Left ventricle myocardium inferior (tissue), 1 donor: ENCODE measurements around the gene KPNA1. TPM values are rescaled to one million over a fixed set of nuclear protein-coding genes. Genes with fewer than 3 reads are reported as not detected.
A peak's percentile ranks its signal among the peaks of the same experiment; 100 is the strongest.

Experiments used
- DNase-seq: peaks from one replicate; pipeline ENCODE4 v3.0.0-alpha.2; 2020
- H3K27ac ChIP-seq: fragments of 200-600 bp; replicated peaks from 2 replicates; pipeline ENCODE4 v1.8.0; 2021
- H3K27me3 ChIP-seq: fragments of 200-600 bp; 2 replicates; pipeline ENCODE4 v1.8.0; 2021; ENCODE audit warnings: low read depth
- H3K36me3 ChIP-seq: fragments of 200-600 bp; 2 replicates; pipeline ENCODE4 v1.8.0; 2021
- H3K4me1 ChIP-seq: fragments of 200-600 bp; 2 replicates; pipeline ENCODE4 v1.8.0; 2021
- H3K4me3 ChIP-seq: fragments of 200-600 bp; 2 replicates; pipeline ENCODE4 v1.8.0; 2021; ENCODE audit warnings: mild to moderate bottlenecking, moderate library complexity
- H3K9me3 ChIP-seq: fragments of 200-600 bp; replicated peaks from 2 replicates; pipeline ENCODE4 v1.8.0; 2021
- intact Hi-C: fragments of 100-400 bp; cut with micrococcal nuclease; formaldehyde crosslinking; loops from one replicate; pipeline ENCODE4 v1.11.0; 2022
- total RNA-seq: library from RNA; stranded (reverse); fragmentation: NEBNext Ultra II Directional; extraction: Animal tissue kit (Norgen Biotek cat#: 25700); gene quantifications from one replicate; pipeline ENCODE4 v1.2.1, GENCODE V29; 2021
- TF ChIP-seq, protein P1 (sequence below): fragments of 200-600 bp; IDR thresholded peaks from 2 replicates; pipeline ENCODE4 v1.8.0; 2021; ENCODE audit warnings: antibody characterized with exemption, mild to moderate bottlenecking, borderline replicate concordance
- donor health status: DM: no; HTN: yes; CAD: no; lungs with severe emphysema.

The KPNA1 gene
- total RNA-seq, 1 donor from 2014 or later = 64.9 TPM

DNA sequence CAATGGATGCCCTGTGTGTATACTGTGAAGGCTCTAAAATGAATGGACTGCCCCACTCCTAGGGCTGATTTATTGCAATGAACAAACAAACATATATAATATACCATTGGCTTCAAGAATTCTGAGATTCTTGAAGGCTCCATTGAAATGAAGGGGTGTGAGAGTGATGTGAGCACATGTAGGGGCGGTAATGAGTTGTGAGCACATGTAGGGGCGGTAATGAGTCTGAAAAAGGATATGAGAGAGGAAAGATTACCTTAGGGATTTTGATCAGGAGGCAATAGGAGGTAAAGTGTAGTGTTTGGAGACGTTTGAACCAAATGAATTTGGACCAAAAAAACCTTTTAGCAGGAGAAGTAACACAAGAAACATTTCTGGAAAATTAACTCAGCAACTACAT, 127.0 kb downstream of the KPNA1 start:
- H3K4me1 ChIP-seq = peaks cover 72% of the 10 kb centered on the region
- TF ChIP-seq, protein P1, sequence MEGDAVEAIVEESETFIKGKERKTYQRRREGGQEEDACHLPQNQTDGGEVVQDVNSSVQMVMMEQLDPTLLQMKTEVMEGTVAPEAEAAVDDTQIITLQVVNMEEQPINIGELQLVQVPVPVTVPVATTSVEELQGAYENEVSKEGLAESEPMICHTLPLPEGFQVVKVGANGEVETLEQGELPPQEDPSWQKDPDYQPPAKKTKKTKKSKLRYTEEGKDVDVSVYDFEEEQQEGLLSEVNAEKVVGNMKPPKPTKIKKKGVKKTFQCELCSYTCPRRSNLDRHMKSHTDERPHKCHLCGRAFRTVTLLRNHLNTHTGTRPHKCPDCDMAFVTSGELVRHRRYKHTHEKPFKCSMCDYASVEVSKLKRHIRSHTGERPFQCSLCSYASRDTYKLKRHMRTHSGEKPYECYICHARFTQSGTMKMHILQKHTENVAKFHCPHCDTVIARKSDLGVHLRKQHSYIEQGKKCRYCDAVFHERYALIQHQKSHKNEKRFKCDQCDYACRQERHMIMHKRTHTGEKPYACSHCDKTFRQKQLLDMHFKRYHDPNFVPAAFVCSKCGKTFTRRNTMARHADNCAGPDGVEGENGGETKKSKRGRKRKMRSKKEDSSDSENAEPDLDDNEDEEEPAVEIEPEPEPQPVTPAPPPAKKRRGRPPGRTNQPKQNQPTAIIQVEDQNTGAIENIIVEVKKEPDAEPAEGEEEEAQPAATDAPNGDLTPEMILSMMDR = no peak
- H3K36me3 ChIP-seq = peaks cover 14% of the 10 kb centered on the region
- DNase-seq = no peak
- H3K27me3 ChIP-seq = no peaks in the 10 kb centered on the region
- no peak overlapping the region for H3K27ac ChIP-seq
- H3K9me3 ChIP-seq = no peaks in the 10 kb centered on the region
- intact Hi-C loops = no loop called here
- no peak overlapping the region for H3K4me3 ChIP-seq

DNA sequence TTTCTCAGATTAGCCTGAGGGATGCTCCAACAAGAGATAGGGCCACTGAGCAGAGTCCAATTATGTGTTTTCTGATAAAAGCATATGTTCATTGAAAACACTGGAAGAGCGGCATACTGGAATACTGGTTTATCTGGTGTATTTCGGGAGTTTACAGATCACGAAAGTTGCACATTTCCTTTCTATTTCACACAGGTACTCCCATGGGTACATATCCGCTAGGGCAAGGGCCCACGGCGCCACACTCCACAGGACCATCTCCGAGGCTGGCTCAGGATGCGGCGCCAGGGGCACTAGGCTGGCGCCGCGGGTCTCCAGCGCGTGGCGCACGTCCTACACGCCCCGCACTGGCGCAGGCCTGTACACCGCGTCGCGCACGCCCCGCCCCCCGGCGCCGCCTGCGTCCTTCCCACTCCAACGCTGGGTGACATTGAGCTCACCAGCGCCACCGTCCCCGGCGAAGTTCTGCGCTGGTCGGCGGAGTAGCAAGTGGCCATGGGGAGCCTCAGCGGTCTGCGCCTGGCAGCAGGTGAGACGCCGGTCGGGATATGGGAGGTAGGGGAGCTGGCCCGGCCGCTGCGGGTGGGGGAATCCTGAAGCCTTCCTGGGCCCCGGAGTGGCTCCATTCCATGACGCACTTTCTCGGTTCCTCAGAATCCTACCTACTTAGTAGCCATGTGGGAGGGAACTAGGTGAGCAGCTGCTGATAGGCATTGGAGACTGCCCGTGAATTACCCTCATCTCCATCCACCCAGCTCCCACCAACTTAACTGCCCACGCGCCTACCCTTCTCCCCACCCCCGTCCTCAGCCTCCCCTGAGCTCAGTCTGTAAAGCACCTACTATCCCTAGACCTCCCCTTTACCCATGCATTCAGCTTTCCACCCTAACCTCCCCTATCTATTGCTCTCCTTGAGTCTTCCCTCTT, 130.7 kb downstream of the KPNA1 start, which contains the start of gene FAM162A:
FAM162A (plus strand) TSS at position 412 of the 927 bp plus-strand sequence; CDS start at position 496, 84 bp downstream.
- Histone ChIP-seq H3K9me3 (no peaks in the 10 kb centered on the region), H3K4me3 (peak within 1 kb of the TSS; percentile 90), H3K27me3 (no peaks in the 10 kb centered on the region), H3K27ac (peak within 1 kb of the TSS; percentile 92), H3K36me3 (peaks cover 14% of the 10 kb centered on the region), H3K4me1 (peaks cover 52% of the 10 kb centered on the region)
- peak; percentile 95 for DNase-seq
- TF ChIP-seq, protein P1 = peak; percentile 69
- intact Hi-C loops = no loop called here

DNA sequence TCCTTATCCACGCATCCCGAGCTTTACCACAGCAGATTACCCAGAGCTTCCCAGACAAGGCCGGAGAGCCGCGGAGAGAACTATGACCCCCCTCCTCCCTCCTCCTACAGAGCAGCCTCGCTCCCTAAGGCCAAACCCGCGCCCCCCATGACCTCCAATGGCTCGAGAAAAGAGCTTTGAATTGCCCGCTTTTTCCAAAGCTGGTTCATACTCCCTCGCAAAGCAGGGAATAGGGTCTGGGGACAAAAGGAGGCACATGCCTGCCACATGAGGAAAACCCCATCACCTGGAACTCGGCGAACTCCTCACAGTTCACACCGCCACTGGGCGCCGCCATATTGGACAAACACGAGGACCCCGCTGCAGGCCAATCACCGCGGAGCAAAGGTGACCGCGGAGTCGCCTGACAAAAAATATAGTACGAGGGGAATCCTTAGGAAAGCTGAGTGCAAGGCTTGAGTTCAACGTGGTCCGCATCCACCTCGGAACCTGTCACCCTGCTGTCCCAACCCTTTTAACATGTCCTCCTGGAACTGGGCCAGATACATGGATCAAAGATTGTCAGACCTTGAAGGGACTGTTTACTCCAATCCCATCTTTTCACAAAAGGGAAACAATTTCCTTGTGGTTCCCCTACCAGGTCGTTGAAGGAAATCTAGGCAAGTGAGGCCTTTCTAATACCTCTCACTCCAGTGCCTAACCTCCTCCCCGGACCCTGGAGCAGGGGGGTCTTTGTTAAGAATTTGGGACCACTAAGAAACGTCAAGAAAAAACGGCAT, 131.7 kb downstream of the KPNA1 start, which contains the start of gene MIX23:
MIX23 (minus strand) TSS at position 344 of the 779 bp plus-strand sequence; CDS start at position 337, 7 bp downstream.
- intact Hi-C loops = no loop called here
- DNase-seq = peak; percentile 88
- peaks cover 14% of the 10 kb centered on the region for H3K36me3 ChIP-seq
- H3K27ac ChIP-seq = peak within 1 kb of the TSS; percentile 92
- H3K4me1 ChIP-seq = peaks cover 53% of the 10 kb centered on the region
- peak within 1 kb of the TSS; percentile 90 for H3K4me3 ChIP-seq
- TF ChIP-seq, protein P1 = no peak
- no peaks in the 10 kb centered on the region for H3K9me3 ChIP-seq
- H3K27me3 ChIP-seq = no peaks in the 10 kb centered on the region

DNA sequence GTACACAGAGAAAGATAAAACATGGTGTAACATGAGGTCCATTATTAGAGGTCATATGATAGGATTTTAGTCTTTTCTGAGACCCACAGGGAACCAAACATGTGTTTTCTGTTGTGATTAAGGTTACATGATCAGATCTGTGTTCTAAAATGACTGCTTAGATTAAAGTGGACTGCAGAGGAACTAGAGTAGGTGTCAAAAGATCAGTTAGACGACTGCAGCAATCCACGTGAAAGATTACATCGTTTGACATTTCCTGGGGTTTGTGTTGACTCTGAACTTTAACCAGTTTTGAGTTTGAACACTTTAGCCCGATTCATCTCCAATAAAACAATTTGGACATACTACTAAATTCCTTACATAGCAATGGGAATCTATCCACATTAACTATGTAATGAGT, 136.8 kb downstream of the KPNA1 start:
- Histone ChIP-seq H3K9me3 (no peaks in the 10 kb centered on the region), H3K4me1 (peaks cover 18% of the 10 kb centered on the region), H3K4me3 (no peak overlapping the region), H3K36me3 (no peaks in the 10 kb centered on the region), H3K27me3 (no peaks in the 10 kb centered on the region), H3K27ac (no peak overlapping the region)
- TF ChIP-seq, protein P1 = no peak
- no peak for DNase-seq
- intact Hi-C loops = no loop called here

DNA sequence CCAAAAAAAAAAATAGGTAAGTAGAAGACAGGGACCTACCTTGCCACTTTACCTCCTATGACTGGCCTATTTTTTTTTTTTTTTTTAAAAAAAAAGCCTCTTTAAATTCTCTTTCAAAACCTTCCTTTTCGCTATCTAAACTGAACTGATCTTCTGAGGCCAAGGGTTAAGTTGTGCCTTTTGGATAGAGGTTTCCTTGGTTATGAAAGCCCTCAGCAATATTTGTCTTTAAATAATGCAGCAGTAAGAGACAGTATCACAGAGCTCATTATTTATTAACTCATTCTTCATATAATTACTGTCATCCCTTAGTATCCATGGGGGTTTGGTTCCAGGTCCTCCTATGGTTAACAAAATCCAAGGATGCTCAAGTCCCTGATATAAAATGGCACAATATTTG, 140.7 kb downstream of the KPNA1 start:
- H3K9me3 ChIP-seq = no peaks in the 10 kb centered on the region
- peaks cover 5% of the 10 kb centered on the region for H3K4me1 ChIP-seq
- TF ChIP-seq, protein P1 = no peak
- peaks cover 28% of the 10 kb centered on the region for H3K36me3 ChIP-seq
- H3K27me3 ChIP-seq = no peaks in the 10 kb centered on the region
- intact Hi-C loops = no loop called here
- no peak overlapping the region for H3K27ac ChIP-seq
- no peak for DNase-seq
- H3K4me3 ChIP-seq = no peak overlapping the region
